WERI-Rb-1 (cell line): ENCODE measurements around the gene BMAL1.

Experiments
- DNase-seq: peaks from one replicate; pipeline ENCODE4 v3.0.0-alpha.2; 2020
- H3K27ac ChIP-seq: fragments of 250-450 bp; sonication (Bioruptor Pico); 2 replicates; pipeline ENCODE4 v1.5.1; 2020; ENCODE audit warnings: mild to moderate bottlenecking, moderate library complexity
- H3K27me3 ChIP-seq: fragments of 250-450 bp; sonication (Bioruptor Pico); 2 replicates; pipeline ENCODE4 v1.5.1; 2021; ENCODE audit warnings: mild to moderate bottlenecking, low read depth, moderate library complexity; ENCODE audit not compliant: insufficient read depth, severe bottlenecking
- H3K36me3 ChIP-seq: fragments of 250-450 bp; sonication (Bioruptor Pico); 2 replicates; pipeline ENCODE4 v1.5.1; 2020; ENCODE audit warnings: mild to moderate bottlenecking, moderate library complexity
- H3K4me3 ChIP-seq: 2 replicates; pipeline ENCODE4 v1.5.1; 2011; ENCODE audit warnings: low read depth, mild to moderate bottlenecking, control low read depth, low read length
- H3K9me3 ChIP-seq: fragments of 250-450 bp; sonication (Bioruptor Pico); 2 replicates; pipeline ENCODE4 v1.5.1; 2021; ENCODE audit warnings: mild to moderate bottlenecking, moderate library complexity; ENCODE audit not compliant: severe bottlenecking
- CTCF ChIP-seq: IDR thresholded peaks from 2 replicates; pipeline ENCODE4 v1.5.1; 2011; ENCODE audit warnings: low read depth, mild to moderate bottlenecking, control low read depth, inconsistent platforms, low read length

The BMAL1 gene

GRCh38 chr11:13288375-13289029 is 10.9 kb downstream of the BMAL1 start:
- Histone ChIP-seq H3K27ac (no peak overlapping the region), H3K9me3 (no peaks in the 10 kb centered on the region), H3K27me3 (no peaks in the 10 kb centered on the region), H3K4me3 (no peak overlapping the region), H3K36me3 (no peaks in the 10 kb centered on the region)
- no peak for DNase-seq
- no peak for TF ChIP-seq CTCF

- no peak for TF ChIP-seq CTCF
- Histone ChIP-seq H3K4me3 (no peak overlapping the region), H3K27ac (no peak overlapping the region), H3K36me3 (no peaks in the 10 kb centered on the region), H3K27me3 (no peaks in the 10 kb centered on the region), H3K9me3 (no peaks in the 10 kb centered on the region)
- DNase-seq, result no peak
Observed at GRCh38 chr11:13289081-13289480, 11.5 kb downstream of the BMAL1 start.

DNA sequence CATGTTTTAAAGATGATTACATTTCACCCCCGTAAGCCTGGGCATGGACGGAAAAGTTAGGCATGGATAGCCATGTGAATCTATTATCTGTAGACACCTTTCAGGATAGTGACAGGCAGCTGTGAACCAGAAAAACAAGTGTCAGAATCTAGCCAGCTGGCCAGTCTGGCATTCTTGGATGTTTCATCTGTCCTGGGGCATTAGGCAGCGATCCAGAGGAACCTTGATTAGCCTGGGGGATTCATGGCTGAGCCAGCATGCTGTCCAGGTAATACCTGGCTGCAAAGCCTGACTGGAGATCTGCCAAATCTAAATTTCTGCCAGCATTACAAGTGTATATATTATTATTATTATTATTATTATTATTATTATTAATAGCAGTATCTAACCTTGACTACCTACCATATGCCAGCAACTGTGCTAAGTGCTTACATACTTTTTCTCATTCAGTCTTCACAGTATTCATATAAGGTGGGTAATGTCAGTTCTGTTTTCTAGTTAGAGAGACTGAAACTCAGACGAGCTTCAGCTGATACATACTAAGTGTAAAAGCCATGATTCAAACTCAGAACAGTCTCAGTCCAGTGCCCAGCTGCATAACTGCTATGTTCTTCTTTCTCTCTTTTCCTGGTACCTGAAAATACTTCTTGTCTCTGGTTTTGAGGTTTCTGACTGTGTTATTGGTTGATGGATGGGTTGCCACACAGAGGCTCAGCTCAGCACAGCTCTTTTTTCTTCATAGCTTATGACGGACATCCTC is 12.8 kb downstream of the BMAL1 start:
- H3K27me3 ChIP-seq, result no peaks in the 10 kb centered on the region
- no peak overlapping the region for H3K4me3 ChIP-seq
- H3K36me3 ChIP-seq, result no peaks in the 10 kb centered on the region
- no peaks in the 10 kb centered on the region for H3K9me3 ChIP-seq
- no peak for TF ChIP-seq CTCF
- no peak for DNase-seq
- H3K27ac ChIP-seq, result no peak overlapping the region

GRCh38 chr11:13291361-13291760 is 13.8 kb downstream of the BMAL1 start:
- Histone ChIP-seq H3K27me3 (no peaks in the 10 kb centered on the region), H3K36me3 (no peaks in the 10 kb centered on the region), H3K27ac (no peak overlapping the region), H3K4me3 (no peak overlapping the region), H3K9me3 (no peaks in the 10 kb centered on the region)
- TF ChIP-seq CTCF, result no peak
- no peak for DNase-seq

- no peak overlapping the region for H3K4me3 ChIP-seq
- no peaks in the 10 kb centered on the region for H3K9me3 ChIP-seq
- H3K27me3 ChIP-seq, result no peaks in the 10 kb centered on the region
- no peaks in the 10 kb centered on the region for H3K36me3 ChIP-seq
- no peak overlapping the region for H3K27ac ChIP-seq
- DNase-seq, result no peak
- no peak for TF ChIP-seq CTCF
Observed at GRCh38 chr11:13291800-13292199, 14.2 kb downstream of the BMAL1 start.
